ENCODE results near the gene PAPSS2. TPM values are rescaled to one million over a fixed set of nuclear protein-coding genes. Genes with fewer than 3 reads are reported as not detected.

Gene PAPSS2
- total RNA-seq, 2 donors from 2014 or later, result 15.7 to 20.2 TPM

GRCh38 chr10:87674943-87675342 is 15.3 kb downstream of the PAPSS2 start:
- H3K27me3 Mint-ChIP-seq (ENCODE audit: insufficient read depth), result no peaks in the 10 kb centered on the region
- H3K27ac Mint-ChIP-seq, result no peak overlapping the region
- no peak for TF ChIP-seq CTCF (conservative IDR thresholded peaks at IDR 0.05)
- no peaks in the 10 kb centered on the region for H3K4me1 Mint-ChIP-seq
- Histone ChIP-seq H3K9me3 (ENCODE audit: control insufficient read depth, low read length) (no peaks in the 10 kb centered on the region), H3K4me1 (ENCODE audit: control insufficient read depth, insufficient read depth, low read length) (no peaks in the 10 kb centered on the region), H3K27ac (ENCODE audit: low read depth, low read length) (no peak overlapping the region), H3K27me3 (ENCODE audit: control insufficient read depth, insufficient read depth, low read length, poor library complexity, severe bottlenecking) (no peaks in the 10 kb centered on the region), H3K4me3 (ENCODE audit: low read length) (no peak overlapping the region), H3K36me3 (ENCODE audit: control insufficient read depth, insufficient read depth, low read length) (peaks cover 4% of the 10 kb centered on the region), H3K9ac (ENCODE audit: extremely low read depth, low read length, poor library complexity, severe bottlenecking) (no peak overlapping the region)
- H3K9me3 Mint-ChIP-seq, result no peaks in the 10 kb centered on the region
- H3K4me3 Mint-ChIP-seq, result no peak overlapping the region
- H3K36me3 Mint-ChIP-seq (ENCODE audit: low read depth), result peaks cover 6% of the 10 kb centered on the region
- WGBS, 2 experiments (ENCODE audit: insufficient coverage in 1 of 2, insufficient read length in 1 of 2), result 89% methylated on average over 1 of the region's 1 CpG; no CpG with 5 or more reads in 1 of the 2 experiments
- no peak for DNase-seq

- Histone ChIP-seq H3K9ac (ENCODE audit: extremely low read depth, low read length, poor library complexity, severe bottlenecking) (no peak overlapping the region), H3K4me1 (ENCODE audit: control insufficient read depth, insufficient read depth, low read length) (no peaks in the 10 kb centered on the region), H3K27me3 (ENCODE audit: control insufficient read depth, insufficient read depth, low read length, poor library complexity, severe bottlenecking) (no peaks in the 10 kb centered on the region), H3K9me3 (ENCODE audit: control insufficient read depth, low read length) (no peaks in the 10 kb centered on the region), H3K27ac (ENCODE audit: low read depth, low read length) (no peak overlapping the region), H3K36me3 (ENCODE audit: control insufficient read depth, insufficient read depth, low read length) (peaks cover 4% of the 10 kb centered on the region), H3K4me3 (ENCODE audit: low read length) (no peak overlapping the region)
- no peaks in the 10 kb centered on the region for H3K27me3 Mint-ChIP-seq (ENCODE audit: insufficient read depth)
- no peaks in the 10 kb centered on the region for H3K9me3 Mint-ChIP-seq
- no peak overlapping the region for H3K4me3 Mint-ChIP-seq
- no peaks in the 10 kb centered on the region for H3K4me1 Mint-ChIP-seq
- H3K27ac Mint-ChIP-seq, result peak overlapping the region; percentile 40
- TF ChIP-seq CTCF (conservative IDR thresholded peaks at IDR 0.05), result no peak
- WGBS, 2 experiments (ENCODE audit: insufficient coverage in 1 of 2, insufficient read length in 1 of 2), result 88 to 89% methylated on average over 6 to 8 of the region's 8 CpGs
- no peak for DNase-seq
- H3K36me3 Mint-ChIP-seq (ENCODE audit: low read depth), result peaks cover 6% of the 10 kb centered on the region
Measured at GRCh38 chr10:87675396-87676376, 16.0 kb downstream of the PAPSS2 start.

GRCh38 chr10:87677595-87677994 is 17.9 kb downstream of the PAPSS2 start:
- H3K9ac ChIP-seq (ENCODE audit: extremely low read depth, low read length, poor library complexity, severe bottlenecking), result no peak overlapping the region
- no peaks in the 10 kb centered on the region for H3K27me3 Mint-ChIP-seq (ENCODE audit: insufficient read depth)
- H3K4me3 Mint-ChIP-seq, result no peak overlapping the region
- H3K4me1 Mint-ChIP-seq, result no peaks in the 10 kb centered on the region
- H3K36me3 Mint-ChIP-seq (ENCODE audit: low read depth), result peaks cover 6% of the 10 kb centered on the region
- WGBS, 2 experiments (ENCODE audit: insufficient coverage in 1 of 2, insufficient read length in 1 of 2), result 100% methylated on average over 1 of the region's 1 CpG; no CpG with 5 or more reads in 1 of the 2 experiments
- no peak for DNase-seq
- no peak overlapping the region for H3K27ac Mint-ChIP-seq
- H3K36me3 ChIP-seq (ENCODE audit: control insufficient read depth, insufficient read depth, low read length), result peaks cover 4% of the 10 kb centered on the region
- TF ChIP-seq CTCF (conservative IDR thresholded peaks at IDR 0.05), result no peak
- H3K9me3 ChIP-seq (ENCODE audit: control insufficient read depth, low read length), result no peaks in the 10 kb centered on the region
- no peaks in the 10 kb centered on the region for H3K27me3 ChIP-seq (ENCODE audit: control insufficient read depth, insufficient read depth, low read length, poor library complexity, severe bottlenecking)
- no peak overlapping the region for H3K4me3 ChIP-seq (ENCODE audit: low read length)
- H3K27ac ChIP-seq (ENCODE audit: low read depth, low read length), result no peak overlapping the region
- no peaks in the 10 kb centered on the region for H3K9me3 Mint-ChIP-seq
- H3K4me1 ChIP-seq (ENCODE audit: control insufficient read depth, insufficient read depth, low read length), result no peaks in the 10 kb centered on the region

All from endodermal cell (in vitro differentiated cells).